ENCODE data around the gene AFAP1L1.

Gene AFAP1L1

DNA sequence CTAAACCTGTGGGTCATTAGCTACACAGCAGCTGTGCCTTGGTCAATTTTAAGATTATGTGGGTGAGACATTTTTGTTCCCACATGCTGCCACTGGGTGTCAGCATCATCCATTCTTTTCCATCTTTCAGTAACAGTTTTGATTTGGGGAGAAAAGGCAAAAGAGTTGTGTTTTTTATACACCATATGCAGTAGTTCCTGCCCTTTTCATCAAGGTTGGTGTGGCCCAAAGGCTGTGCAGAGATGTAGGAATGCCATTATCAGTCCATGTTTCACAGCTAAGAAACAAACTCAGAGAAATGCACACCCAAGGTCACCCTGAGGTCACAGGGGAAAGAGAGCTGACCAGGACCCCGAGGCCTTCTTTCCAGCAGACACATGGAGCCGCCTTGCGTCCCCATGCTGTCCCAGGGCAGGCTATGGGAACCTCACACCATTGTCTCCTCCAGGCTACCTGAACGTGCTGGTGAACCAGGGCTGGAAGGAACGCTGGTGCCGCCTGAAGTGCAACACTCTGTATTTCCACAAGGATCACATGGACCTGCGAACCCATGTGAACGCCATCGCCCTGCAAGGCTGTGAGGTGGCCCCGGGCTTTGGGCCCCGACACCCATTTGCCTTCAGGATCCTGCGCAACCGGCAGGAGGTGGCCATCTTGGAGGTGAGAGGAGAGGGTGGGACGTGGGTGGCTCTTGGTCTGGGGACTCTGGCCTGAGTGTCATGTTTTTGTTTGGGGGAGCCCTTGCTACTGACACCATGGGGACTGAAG, 45.8 kb downstream of the AFAP1L1 start:
- no peak for DNase-seq

GRCh38 chr5:149319174-149319573, 47.5 kb downstream of the AFAP1L1 start:
- no peak for DNase-seq

GRCh38 chr5:149320791-149321330, 49.2 kb downstream of the AFAP1L1 start:
- DNase-seq: peak; percentile 71

DNA sequence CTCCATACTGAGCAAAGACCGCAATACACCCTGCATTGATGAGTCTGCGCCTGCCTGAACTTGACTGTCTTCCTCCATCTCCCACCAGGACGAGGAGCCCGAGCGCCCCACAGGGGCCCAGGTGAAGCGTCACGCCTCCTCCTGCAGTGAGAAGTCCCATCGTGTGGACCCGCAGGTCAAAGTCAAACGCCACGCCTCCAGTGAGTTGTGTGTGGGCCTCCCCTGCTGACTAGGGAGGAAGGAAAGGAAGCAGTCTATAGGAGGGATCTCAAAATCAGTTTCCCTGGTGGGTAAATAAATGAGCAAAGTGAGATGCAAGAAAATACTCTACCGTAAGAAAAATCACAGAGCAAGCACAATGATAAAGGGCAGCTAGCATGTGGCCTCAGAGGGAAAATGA, 50.9 kb downstream of the AFAP1L1 start:
- DNase-seq: no peak

DNA sequence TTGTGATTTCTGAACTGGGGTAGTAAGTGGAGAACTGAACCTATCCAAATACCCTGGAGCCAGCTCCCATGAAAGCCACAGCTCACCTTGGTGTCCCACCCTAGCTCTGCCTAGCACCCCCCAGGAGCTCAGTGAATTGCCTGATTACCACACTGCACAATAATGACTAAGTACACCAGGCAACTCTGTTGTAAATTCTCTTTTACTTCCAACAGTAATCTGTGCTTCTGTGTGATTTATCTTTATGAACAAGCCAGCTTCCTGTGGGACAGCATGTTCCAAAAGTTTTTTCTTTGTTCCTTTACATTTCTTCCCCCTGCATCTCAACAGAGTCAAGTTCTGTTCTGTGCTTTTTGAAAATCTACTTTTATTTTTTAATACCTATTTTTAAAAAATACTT, 51.6 kb downstream of the AFAP1L1 start:
- no peak for DNase-seq

GRCh38 chr5:149323621-149324205, 52.1 kb downstream of the AFAP1L1 start:
- DNase-seq: no peak

GRCh38 chr5:149324641-149325040, 53.0 kb downstream of the AFAP1L1 start:
- no peak for DNase-seq

DNA sequence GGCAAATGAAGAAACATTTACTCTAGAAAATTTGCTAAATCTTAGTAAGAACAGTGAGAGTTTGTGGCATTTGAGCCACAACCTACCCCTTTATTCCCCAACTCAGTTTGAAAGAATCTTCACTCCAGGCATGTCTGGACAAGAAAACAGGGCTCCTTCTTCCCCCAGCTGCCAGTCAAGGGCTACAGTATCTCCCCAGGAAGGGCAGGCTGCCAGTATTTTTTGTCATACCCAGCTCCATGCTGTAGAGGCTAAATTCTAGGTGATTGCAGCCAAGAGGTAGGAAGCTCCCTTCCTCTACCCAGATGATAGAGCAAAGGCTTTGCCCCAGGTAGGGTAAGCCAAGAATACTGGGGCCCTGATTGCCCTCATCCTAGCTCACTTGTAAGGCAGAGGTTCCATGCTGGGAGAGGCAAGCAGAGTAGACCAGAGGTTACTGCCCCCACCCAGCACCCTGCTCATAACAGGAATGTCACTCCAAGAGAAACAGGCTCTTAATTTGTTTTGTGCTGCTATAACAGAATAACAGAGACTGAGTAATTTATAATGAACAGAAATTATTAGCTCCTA, 53.6 kb downstream of the AFAP1L1 start:
- DNase-seq: no peak

- no peak for DNase-seq
These were observed 54.2 kb downstream of the AFAP1L1 start for GRCh38 chr5:149325894-149326293.

GRCh38 chr5:149326611-149327010, 55.0 kb downstream of the AFAP1L1 start:
- no peak for DNase-seq

DNA sequence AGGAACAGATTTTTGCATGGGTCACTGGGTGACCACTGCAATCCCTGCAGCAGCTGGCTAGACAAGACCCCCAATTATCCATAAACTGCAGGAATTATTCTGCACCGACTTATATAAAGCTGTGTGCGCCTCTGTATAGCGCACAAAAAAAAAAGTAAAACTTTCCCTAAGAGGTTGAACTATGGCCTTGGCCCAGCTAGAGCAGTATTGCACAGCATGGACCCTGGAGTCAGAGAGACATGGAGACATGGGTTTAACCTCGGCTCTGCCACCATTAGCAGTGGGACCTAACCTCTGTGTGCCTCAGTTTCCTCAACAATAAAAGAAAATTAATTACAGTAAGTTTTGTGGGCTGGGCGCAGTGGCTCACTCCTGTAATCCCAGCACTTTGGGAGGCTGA, 56.5 kb downstream of the AFAP1L1 start:
- DNase-seq: no peak

GRCh38 chr5:149333711-149334443, 62.2 kb downstream of the AFAP1L1 start:
- no peak for DNase-seq

DNA sequence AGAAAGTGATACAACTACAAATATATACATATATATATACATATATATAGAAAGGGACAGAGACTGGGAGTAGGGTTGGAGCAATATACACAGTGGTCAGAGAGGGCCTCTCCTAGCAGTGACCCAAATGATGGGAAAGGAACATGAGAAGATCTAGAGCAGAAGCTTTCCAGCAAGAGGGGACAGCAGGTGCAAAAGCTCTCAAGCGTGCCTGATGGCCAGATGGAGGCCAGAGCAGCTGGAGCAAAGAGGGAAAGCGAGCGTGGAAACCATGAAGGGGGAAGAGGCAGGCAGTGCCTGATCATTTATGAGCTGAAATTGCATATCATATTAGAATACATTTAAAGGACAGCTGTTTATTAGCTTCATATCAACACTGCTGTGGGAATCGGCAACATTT, 66.1 kb downstream of the AFAP1L1 start:
- DNase-seq: no peak

GRCh38 chr5:149338364-149338763, 66.7 kb downstream of the AFAP1L1 start:
- no peak for DNase-seq

DNA sequence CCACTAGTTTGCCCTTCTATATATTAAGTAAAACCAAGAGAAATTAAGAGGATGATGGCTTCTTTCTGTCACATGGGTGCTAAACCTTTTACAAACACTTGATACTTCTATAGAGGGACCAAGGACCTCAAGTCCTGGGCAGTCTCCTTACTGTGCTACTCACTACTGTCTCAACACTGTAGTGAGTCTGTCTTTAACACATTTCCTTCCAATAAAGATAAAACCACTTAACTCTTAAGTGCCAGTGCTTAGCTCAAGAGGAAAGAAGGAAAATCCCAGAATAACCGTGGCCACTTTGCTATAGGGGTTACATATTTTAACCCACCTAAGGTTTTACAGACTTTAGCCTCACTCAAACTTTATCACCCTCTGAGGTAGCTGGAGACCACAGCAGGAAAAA, 69.3 kb downstream of the AFAP1L1 start:
- no peak for DNase-seq

- DNase-seq: no peak
These were observed 70.2 kb downstream of the AFAP1L1 start for GRCh38 chr5:149341876-149342275.

- no peak for DNase-seq
These were observed 72.5 kb downstream of the AFAP1L1 start for GRCh38 chr5:149344151-149344550.

DNA sequence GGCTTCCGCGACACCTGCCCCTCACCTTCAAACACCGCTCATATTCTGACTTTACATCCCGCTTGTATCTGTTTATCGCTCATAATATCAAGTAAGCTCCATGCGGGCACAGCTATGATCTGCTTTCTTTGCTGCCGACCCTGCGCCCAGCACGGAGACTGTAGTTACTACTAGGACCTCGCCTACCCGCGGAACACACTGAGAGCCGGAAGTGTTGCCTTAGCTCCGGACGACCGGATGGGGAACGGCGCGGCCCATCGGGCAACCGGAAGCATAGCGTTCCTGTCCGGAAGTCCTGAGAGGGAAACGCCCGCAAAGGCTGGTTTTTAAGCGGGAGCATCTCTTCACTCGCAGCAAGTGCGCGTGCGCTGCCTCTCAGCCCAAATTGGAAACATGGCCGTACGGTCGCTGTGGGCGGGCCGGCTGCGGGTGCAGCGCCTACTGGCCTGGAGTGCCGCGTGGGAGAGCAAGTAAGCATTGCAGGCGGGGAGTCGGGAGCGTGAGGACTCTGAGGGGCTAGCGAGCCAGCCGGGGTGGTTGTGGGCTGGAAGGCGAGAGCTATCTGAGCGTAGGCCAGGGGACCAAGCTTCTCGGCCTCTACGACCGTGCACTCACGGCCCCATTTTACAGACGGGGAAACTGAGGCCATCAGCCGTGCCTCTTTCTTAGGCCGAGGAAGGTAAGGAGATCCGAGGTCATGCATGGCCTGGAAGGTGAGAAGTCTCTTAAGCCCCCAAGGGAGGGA, 73.7 kb downstream of the AFAP1L1 start, which contains the start of gene GRPEL2:
TSS of gene GRPEL2 (plus strand) at position 353 of the 745 bp plus-strand sequence. CDS start at position 394, 41 bp downstream.
- DNase-seq: peak; percentile 88

- DNase-seq: no peak
These were observed 74.2 kb downstream of the AFAP1L1 start for GRCh38 chr5:149345892-149346222.

- no peak for DNase-seq
These were observed 76.9 kb downstream of the AFAP1L1 start for GRCh38 chr5:149348518-149348917.

DNA sequence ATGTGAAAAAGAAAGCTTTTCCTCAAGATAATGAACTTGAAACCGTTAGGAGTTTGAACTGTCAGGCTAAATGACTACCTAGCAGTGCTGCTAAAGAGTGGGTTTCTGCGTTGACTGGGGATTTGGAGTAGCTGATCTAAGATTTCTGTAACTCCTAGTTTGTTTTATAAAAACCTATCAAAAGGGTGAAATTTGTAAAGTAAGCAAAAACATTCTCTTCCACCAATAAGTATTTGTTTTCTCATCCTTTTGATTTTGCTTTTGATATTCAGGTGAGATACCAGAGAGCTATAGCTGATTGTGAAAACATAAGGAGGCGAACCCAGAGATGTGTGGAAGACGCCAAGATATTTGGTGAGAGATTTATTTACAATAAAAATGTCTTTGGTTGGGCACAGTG, 77.7 kb downstream of the AFAP1L1 start:
- no peak for DNase-seq

DNA sequence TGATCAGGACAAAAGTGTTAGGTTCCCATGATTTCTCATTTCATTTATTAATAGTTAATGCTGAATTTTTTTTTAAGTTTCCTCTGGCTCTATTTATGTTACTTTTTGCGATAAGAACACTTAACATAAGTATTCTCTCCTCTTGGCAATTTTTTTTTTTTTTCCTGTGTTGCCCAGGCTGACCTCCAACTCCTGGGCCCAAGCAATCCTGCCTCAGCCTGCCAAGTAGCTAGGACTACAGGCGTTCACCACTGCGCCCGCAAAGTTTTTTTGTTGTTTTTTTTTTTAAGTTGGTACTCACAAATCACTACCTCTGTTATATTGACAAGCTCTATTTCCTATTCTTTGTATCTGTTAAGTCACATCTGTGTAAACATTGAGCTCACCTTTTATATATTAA, 80.5 kb downstream of the AFAP1L1 start:
- no peak for DNase-seq

DNA sequence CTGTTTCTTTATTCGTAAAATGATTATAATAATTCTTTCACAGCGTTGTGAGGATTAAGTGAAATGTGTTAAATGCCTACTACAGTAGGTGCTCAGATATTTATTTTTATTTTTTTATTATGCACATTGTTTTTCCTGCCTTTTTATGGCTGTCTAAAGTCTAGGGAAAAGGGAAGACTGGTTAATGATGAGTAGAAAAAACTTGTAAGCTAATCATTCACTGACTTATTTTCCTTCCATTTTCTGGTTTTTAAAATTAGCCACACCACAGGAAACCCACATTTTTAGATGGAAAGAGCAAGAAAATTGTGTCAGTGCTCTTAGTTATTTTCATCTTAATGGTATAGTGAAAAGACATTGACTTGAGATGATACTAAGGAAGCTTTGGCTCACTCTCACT, 82.3 kb downstream of the AFAP1L1 start:
- DNase-seq: no peak

All from NCI-H2227 treated with DMSO at 0.1 percent for 48 hours (cell line).